Right lobe of liver (tissue), 6 donors: ENCODE results near the gene ESPN. TPM values are rescaled to one million over a fixed set of nuclear protein-coding genes. Genes with fewer than 3 reads are reported as not detected.
A peak's percentile ranks its signal among the peaks of the same experiment; 100 is the strongest.

Experiments used
- ATAC-seq, 4 donors: fragments of 200-7000 bp; cut with Tn5 transposase; one replicate each; pipeline ENCODE4 v1.9.1; 2020; ENCODE audit warnings: mild to moderate bottlenecking in 4 of 4, moderate library complexity in 4 of 4
- DNase-seq, 3 donors: peaks; one replicate each; pipeline ENCODE4 v3.0.0-alpha.2; 2020
- H3K27ac ChIP-seq, 3 donors: fragments of 200-600 bp; one replicate each; pipeline ENCODE4 v1.8.0; 2022
- H3K27me3 ChIP-seq, 2 donors: fragments of 200-600 bp; one replicate each; pipeline ENCODE4 v1.8.0; 2022
- H3K36me3 ChIP-seq, 4 donors: fragments of 200-600 bp; sonication (generic) in 1 of 4; one replicate each; pipeline versions ENCODE4 v1.5.1 to v1.8.0; 2017 to 2022; ENCODE audit warnings: control low read depth in 1 of 4
- H3K4me1 ChIP-seq, 4 donors: fragments of 200-600 bp; sonication (generic) in 1 of 4; one replicate each; pipeline versions ENCODE4 v1.5.1 to v1.8.0; 2017 to 2022; ENCODE audit warnings: control low read depth in 1 of 4
- H3K4me3 ChIP-seq, 3 donors: fragments of 200-600 bp; one replicate each; pipeline ENCODE4 v1.8.0; 2022
- H3K9me3 ChIP-seq, 4 donors: fragments of 200-600 bp; sonication (generic) in 1 of 4; one replicate each; pipeline versions ENCODE4 v1.5.1 to v1.8.0; 2017 to 2022; ENCODE audit warnings: control low read depth in 1 of 4
- POLR2A ChIP-seq: fragments of 450-650 bp; IDR thresholded peaks from one replicate; pipeline ENCODE4 v1.6.1; 2017; ENCODE audit warnings: antibody characterized with exemption, mild to moderate bottlenecking
- WGBS: methylation state at CpG from one replicate; pipeline ENCODE4 v1.1.6; 2018; ENCODE audit warnings: low coverage, low lambda C conversion rate; ENCODE audit not compliant: insufficient coverage; ENCODE audit errors: missing lambda C conversion rate; 5-methylcytosine and 5-hydroxymethylcytosine counted together
- intact Hi-C, 2 donors: fragments of 100-400 bp; cut with DNase I; formaldehyde crosslinking; loops; one replicate each; pipeline versions ENCODE4 v1.11.2 to v1.14.1; 2022
- total RNA-seq, 6 experiments: library from RNA; depleted of rRNA in 2 of 6; stranded (reverse); fragments of >200 nt in 2 of 6; fragmentation: NEBNext Ultra II Directional in 3 of 6; extraction: Animal tissue kit (Norgen Biotek cat#: 25700) in 3 of 6; gene quantifications; one replicate each; pipeline versions ENCODE4 v1.1.0 to v1.2.4, GENCODE V29; 2016 to 2023
- TF ChIP-seq, protein P1 (sequence below), 4 donors: fragments of 200-600 bp in 3 of 4; fragments of 450-650 bp in 1 of 4; IDR thresholded peaks; one replicate each; pipeline versions ENCODE4 v1.5.1 to v1.8.0; 2016 to 2022; ENCODE audit warnings: antibody characterized with exemption in 4 of 4, mild to moderate bottlenecking in 2 of 4
- donor health status: DM: no; HTN: yes; CAD: no.
- donor health status: DM: no; HTN: no; CAD: no.
- donor health status: DM: no; HTN: no; CAD: no.
- donor health status: DM: no; HTN: yes; CAD: no.
- donor health status: DM: no; HTN: yes; CAD: no.

ESPN gene
- total RNA-seq, 6 experiments from 2014 or later, result 81.6 to 149 (median 120) TPM

DNA sequence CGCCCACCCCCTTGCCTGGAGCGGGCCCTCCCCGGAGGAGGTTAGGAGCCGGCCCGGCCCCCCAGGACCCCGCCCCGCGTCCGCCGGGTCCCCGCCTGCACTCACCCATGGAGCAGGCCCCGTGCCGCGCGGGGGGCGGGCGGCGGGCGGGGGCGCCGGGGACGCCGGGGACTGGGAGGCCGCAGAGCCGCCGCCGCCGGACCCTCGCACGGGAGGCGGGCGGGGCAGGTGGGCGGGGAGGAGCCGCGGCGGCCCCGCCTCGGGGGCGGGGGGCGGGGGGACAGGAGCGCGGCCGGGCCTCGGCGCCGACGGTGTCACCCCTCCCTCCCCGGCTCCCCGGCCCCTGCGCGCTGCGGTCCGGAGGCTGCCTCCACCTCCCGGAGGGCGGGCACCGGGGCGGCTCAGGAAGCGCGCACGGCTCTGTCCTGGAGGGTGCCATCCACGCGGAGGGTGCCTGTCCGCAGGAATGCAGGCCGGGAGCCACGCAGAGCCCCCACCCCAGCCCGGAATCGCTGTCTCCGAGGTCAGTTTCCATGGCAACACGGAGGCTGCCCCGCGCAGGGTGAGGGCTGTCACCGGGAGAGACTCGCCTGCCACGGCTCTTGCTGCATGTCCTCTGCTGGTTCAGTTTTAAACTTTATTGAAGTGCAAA is 72.8 kb downstream of the ESPN start:
- Histone ChIP-seq H3K4me3 (peak overlapping the region; percentile 34 to 53 (median 46)), H3K27me3 (peaks cover 0 to 8% of the 10 kb centered on the region in 2 donors), H3K36me3 (no peaks in the 10 kb centered on the region), H3K27ac (no peak overlapping the region), H3K9me3 (no peaks in the 10 kb centered on the region), H3K4me1 (peaks cover 0 to 11% (median 2%) of the 10 kb centered on the region in 4 donors)
- intact Hi-C loops, result no loop called here
- ATAC-seq (peak; percentile 61 to 67 (median 64)), DNase-seq (peak in 1 of 3 donors; percentile 58)
- TF ChIP-seq, protein P1, sequence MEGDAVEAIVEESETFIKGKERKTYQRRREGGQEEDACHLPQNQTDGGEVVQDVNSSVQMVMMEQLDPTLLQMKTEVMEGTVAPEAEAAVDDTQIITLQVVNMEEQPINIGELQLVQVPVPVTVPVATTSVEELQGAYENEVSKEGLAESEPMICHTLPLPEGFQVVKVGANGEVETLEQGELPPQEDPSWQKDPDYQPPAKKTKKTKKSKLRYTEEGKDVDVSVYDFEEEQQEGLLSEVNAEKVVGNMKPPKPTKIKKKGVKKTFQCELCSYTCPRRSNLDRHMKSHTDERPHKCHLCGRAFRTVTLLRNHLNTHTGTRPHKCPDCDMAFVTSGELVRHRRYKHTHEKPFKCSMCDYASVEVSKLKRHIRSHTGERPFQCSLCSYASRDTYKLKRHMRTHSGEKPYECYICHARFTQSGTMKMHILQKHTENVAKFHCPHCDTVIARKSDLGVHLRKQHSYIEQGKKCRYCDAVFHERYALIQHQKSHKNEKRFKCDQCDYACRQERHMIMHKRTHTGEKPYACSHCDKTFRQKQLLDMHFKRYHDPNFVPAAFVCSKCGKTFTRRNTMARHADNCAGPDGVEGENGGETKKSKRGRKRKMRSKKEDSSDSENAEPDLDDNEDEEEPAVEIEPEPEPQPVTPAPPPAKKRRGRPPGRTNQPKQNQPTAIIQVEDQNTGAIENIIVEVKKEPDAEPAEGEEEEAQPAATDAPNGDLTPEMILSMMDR (IDR thresholded peaks at IDR 0.05), result no peak
- no peak for TF ChIP-seq POLR2A
- WGBS, result 0% methylated on average over 1 of the region's 74 CpGs

DNA sequence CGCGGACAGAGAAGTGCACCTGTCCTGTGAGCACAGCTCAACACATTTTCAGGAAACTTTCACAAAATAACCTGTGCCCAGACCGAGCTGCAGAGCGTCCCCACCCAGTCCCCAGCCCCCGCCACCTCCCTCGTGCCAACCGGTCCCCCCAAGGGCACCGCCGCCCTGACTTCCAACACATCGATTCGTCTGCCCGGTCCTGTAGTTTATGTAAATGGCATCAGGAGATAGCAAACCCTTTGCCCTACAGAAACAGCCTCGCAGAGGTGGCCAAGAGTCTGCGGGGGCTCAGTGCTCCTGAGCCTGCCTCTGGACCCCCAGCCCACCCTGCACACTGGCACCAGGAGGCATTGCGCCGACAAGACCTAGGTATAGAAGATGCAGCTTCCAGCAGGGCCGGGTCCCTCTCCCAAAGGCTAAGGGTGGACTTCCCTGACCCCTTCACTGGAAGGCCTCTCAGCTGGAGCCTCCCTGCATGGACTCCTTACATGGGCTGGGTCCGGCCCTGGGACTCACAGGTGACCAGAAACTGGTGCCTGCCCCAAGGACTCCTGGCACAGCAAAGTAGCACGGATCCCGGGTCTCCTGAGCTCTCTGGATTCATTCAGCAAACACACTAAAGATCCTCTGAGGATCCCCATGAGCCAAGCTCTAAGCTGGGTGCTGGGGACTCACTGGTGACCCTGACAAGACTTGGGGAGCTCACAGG is 73.4 kb downstream of the ESPN start:
- Histone ChIP-seq H3K4me3 (peak overlapping the region; percentile 34 to 53 (median 46)), H3K27me3 (peaks cover 0 to 8% of the 10 kb centered on the region in 2 donors), H3K36me3 (no peaks in the 10 kb centered on the region), H3K27ac (no peak overlapping the region), H3K4me1 (peaks cover 0 to 11% (median 2%) of the 10 kb centered on the region in 4 donors), H3K9me3 (no peaks in the 10 kb centered on the region)
- intact Hi-C loops, result no loop called here
- no peak for ATAC-seq
- TF ChIP-seq, protein P1 (IDR thresholded peaks at IDR 0.05), result no peak
- no peak for TF ChIP-seq POLR2A
- no peak for DNase-seq
- 25% methylated on average over 10 of the region's 20 CpGs for WGBS

DNA sequence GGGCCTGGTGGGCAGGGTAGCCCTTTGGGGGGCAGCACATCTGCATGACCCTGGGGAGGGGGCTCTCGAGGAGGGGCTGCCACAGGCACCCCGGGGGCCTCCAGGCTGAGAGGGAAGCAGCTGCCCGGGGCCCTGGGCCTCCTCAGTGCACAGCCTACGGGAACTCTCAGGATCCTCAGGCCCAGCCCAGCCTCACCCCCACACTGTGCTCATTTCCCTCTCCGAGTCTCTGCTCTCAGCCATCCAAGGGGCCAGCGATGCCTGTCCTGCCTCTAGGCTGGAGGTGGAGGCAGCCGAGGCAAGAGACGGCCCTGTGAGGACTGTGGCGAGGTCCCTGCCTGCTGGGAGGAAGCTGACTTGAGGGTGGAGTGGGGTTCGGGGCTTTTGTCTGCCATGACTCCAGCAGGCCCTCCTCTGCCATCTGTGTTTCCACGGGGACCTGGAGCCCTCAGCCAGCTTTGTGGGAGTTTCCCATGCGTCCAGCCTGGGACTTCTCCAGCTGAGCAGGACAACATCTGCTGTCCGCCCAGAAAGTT is 74.1 kb downstream of the ESPN start:
- WGBS, result no CpG with 5 or more reads among the region's 13 CpGs

DNA sequence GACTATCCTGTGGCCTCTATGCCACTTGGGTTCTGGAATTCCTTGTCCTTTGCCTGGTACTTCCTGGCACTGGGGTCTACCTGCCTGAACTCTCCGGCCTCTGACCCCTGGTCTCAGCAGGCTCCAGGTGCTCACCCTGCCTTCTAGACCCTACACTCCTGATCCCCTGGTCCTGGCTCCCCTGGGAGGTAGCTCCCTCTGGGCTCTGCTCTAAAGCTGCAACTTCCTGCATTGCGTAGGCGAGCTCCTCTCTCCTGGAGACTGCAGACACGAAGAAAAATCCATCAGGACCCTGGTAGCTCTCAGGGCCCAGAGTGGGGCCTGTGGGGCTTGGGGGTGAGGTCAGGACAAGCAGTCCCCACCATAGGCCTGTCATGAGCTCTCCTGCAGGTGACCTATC is 74.7 kb downstream of the ESPN start:
- Histone ChIP-seq H3K27me3 (peaks cover 0 to 8% of the 10 kb centered on the region in 2 donors), H3K36me3 (no peaks in the 10 kb centered on the region), H3K27ac (no peak overlapping the region), H3K9me3 (no peaks in the 10 kb centered on the region), H3K4me1 (peaks cover 0 to 11% (median 2%) of the 10 kb centered on the region in 4 donors), H3K4me3 (no peak overlapping the region)
- WGBS, result 100% methylated on average over 1 of the region's 4 CpGs
- no peak for DNase-seq
- intact Hi-C loops, result no loop called here
- TF ChIP-seq POLR2A, result no peak
- TF ChIP-seq, protein P1 (IDR thresholded peaks at IDR 0.05), result no peak
- ATAC-seq, result no peak

More for the DNA sequence above, 74.1 kb downstream of the ESPN start:
- intact Hi-C loops, result no loop called here
- DNase-seq, result peak in 1 of 3 donors; percentile 45
- H3K27ac ChIP-seq, result no peak overlapping the region
- H3K27me3 ChIP-seq, result peaks cover 0 to 8% of the 10 kb centered on the region in 2 donors
- H3K36me3 ChIP-seq, result no peaks in the 10 kb centered on the region
- H3K9me3 ChIP-seq, result no peaks in the 10 kb centered on the region
- ATAC-seq, result peak in 1 of 4 donors; percentile 5
- peaks cover 0 to 11% (median 2%) of the 10 kb centered on the region in 4 donors for H3K4me1 ChIP-seq
- TF ChIP-seq, protein P1 (IDR thresholded peaks at IDR 0.05), result no peak
- no peak for TF ChIP-seq POLR2A
- no peak overlapping the region for H3K4me3 ChIP-seq
